ENCODE measurements around the gene SMIM24. TPM values are rescaled to one million over a fixed set of nuclear protein-coding genes. Genes with fewer than 3 reads are reported as not detected.

SMIM24 gene
- total and polyA plus RNA-seq, 7 experiments from 2014 or later = 0.82 to 1.8 TPM; not detected in 5

DNA sequence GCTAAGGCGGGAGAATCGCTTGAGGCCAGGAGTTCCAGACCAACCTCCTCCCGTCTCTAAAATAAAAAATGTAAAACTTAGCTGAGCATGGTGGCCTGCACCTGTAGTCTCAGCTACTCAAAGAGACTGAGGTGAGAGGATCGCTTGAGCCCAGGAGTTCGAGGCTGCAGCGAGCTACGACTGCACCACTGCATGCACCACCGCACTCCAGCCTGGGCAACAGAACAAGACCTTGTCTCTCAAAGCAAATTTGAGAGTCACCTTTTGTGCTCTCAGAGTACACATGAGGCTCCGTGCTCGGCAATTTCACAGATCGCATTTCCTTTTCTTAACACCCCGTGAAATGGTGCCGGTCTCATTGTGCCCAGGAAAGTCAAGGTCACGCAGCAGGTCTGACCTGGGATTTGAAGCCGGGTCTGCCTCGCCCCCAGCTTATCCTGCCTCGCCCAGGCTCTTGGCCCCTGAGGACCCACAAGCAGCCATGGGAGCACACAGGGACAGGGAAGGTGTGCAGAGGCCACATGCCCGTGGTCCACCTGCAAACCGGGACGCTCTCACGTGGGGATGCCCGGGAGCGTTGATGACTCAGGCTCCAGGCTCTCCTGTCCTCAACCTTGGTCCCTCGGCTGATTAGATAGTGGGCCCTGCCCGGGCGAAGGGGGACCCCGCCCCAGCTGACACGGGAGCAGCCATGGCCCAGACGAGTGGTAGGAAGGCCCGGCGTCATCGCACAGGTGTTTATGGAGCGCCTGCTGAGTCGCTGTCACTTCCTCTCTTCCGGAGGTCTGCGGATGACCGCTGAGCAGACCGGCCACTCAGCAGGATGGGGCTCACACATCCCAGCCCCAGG, 1.1 kb upstream of the SMIM24 start:
- Histone ChIP-seq H3K9me3 (ENCODE audit: control insufficient read depth in 2 of 3, low read length in 3 of 3) (no peaks in the 10 kb centered on the region), H3K27ac (ENCODE audit: low read depth, low read length) (no peak overlapping the region), H3K27me3 (ENCODE audit: control insufficient read depth in 2 of 2, insufficient read depth in 2 of 2, low read length in 2 of 2) (no peaks in the 10 kb centered on the region), H3K4me1 (ENCODE audit: control insufficient read depth in 2 of 2, insufficient read depth in 2 of 2, low read length in 2 of 2) (peaks cover 0 to 6% of the 10 kb centered on the region in 2 donors), H3K36me3 (ENCODE audit: control insufficient read depth in 2 of 3, insufficient read depth in 3 of 3, low read length in 3 of 3) (no peaks in the 10 kb centered on the region), H3K4me3 (ENCODE audit: low read length) (no peak overlapping the region)
- peaks cover 10 to 22% (median 15%) of the 10 kb centered on the region in 7 donors for H3K4me1 Mint-ChIP-seq
- H3K9me3 Mint-ChIP-seq = no peaks in the 10 kb centered on the region
- POLR2A ChIA-PET = no interaction called here
- intact Hi-C loops (cut with micrococcal nuclease) = no loop called here
- H3K4me3 Mint-ChIP-seq = no peak overlapping the region
- no peaks in the 10 kb centered on the region for H3K36me3 Mint-ChIP-seq
- no peak overlapping the region for H3K27ac Mint-ChIP-seq
- H3K27me3 Mint-ChIP-seq = peaks cover 0 to 6% (median 0%) of the 10 kb centered on the region in 5 donors
- peak in 1 of 9 donors; percentile 7 for DNase-seq
- CTCF ChIA-PET = no interaction called here
- no peak for ATAC-seq

DNA sequence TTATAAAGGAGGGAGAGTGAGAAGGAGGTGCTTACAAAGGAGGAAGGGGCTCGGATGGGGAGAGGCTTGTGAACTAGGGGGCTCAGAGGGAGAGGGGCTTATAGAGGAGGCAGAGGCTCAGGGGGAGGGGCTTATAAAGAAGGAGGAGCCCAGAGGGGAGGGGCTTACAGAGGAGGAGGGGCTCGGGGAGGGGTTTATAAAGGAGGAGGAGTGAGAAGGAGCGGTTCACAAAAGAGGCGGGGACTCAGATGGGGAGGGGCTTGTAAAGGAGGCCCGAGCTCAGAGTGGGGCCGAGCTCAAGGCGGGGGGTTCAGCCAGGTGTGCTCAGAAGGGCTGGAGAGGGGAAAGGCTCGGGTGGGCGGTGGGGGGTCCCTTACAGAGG, 500 bp downstream of the SMIM24 start:
- H3K4me1 ChIP-seq (ENCODE audit: control insufficient read depth in 2 of 2, insufficient read depth in 2 of 2, low read length in 2 of 2) = peaks cover 0 to 6% of the 10 kb centered on the region in 2 donors
- ChIA-PET CTCF (interaction anchor here (1.0 to 1.2 kb wide), 3 partner anchors 10 to 153 kb away, joined by 3 to 4 read pairs (median 3); no protein-coding TSS in a partner anchor), POLR2A (interaction anchor here (0.9 to 1.1 kb wide), 2 partner anchors 20 to 25 kb away, joined by 3 to 5 read pairs; partner anchors contain the start of gene DOHH)
- no peaks in the 10 kb centered on the region for H3K9me3 ChIP-seq (ENCODE audit: control insufficient read depth in 2 of 3, low read length in 3 of 3)
- no peak overlapping the region for H3K27ac Mint-ChIP-seq
- H3K4me3 ChIP-seq (ENCODE audit: low read length) = no peak overlapping the region
- peak; percentile 57 for ATAC-seq
- H3K4me3 Mint-ChIP-seq = peak overlapping the region in 3 of 10 donors; percentile 25 to 70 (median 68)
- H3K9me3 Mint-ChIP-seq = no peaks in the 10 kb centered on the region
- H3K27ac ChIP-seq (ENCODE audit: low read depth, low read length) = no peak overlapping the region
- peaks cover 10 to 19% (median 15%) of the 10 kb centered on the region in 7 donors for H3K4me1 Mint-ChIP-seq
- peaks cover 0 to 6% (median 0%) of the 10 kb centered on the region in 5 donors for H3K27me3 Mint-ChIP-seq
- H3K27me3 ChIP-seq (ENCODE audit: control insufficient read depth in 2 of 2, insufficient read depth in 2 of 2, low read length in 2 of 2) = no peaks in the 10 kb centered on the region
- peak in 8 of 9 donors; percentile 15 to 58 (median 34) for DNase-seq
- intact Hi-C loops (cut with micrococcal nuclease) = loop anchor here in 1 of 2 donors (1.0 kb wide), 1 partner anchor 205 kb away; no protein-coding TSS in a partner anchor
- H3K36me3 ChIP-seq (ENCODE audit: control insufficient read depth in 2 of 3, insufficient read depth in 3 of 3, low read length in 3 of 3) = no peaks in the 10 kb centered on the region
- H3K36me3 Mint-ChIP-seq = no peaks in the 10 kb centered on the region

DNA sequence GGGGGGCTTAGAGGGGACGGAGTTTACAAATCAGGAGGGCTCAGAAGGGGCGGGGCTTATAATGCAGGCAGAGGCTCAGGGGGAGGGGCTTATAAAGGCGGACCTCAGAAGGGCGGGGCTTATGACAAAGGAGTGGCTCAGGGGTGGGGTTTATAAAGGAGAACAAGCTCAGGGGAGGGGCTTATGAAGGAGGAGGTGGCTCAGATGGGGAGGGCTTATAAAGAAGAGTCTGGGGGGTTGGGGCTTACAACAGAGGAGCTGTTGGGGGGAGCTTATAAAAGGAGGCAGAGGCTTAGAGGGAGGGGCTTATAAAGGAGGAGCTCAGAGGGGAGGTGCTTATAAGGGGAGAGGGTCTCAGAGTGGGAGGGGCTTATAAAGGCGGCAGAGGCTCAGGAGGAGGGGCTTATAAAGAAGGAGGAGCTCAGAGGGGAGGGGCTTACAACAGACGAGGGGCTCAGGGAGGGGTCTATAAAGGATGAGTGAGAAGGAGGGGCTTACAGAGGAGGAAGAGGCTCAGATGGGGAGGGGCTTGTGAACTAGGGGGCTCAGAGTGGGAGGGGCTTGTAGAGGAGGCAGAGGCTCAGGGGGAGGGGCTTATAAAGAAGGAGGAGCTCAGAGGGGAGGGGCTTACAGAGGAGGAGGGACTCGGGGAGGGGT, 1.0 kb downstream of the SMIM24 start:
- no peak overlapping the region for H3K27ac Mint-ChIP-seq
- CTCF ChIA-PET = interaction anchor here (0.6 to 1.2 kb wide), 4 partner anchors 11 to 1929 kb away, joined by 3 to 4 read pairs (median 3); no protein-coding TSS in a partner anchor
- peaks cover 0 to 6% (median 0%) of the 10 kb centered on the region in 5 donors for H3K27me3 Mint-ChIP-seq
- H3K36me3 Mint-ChIP-seq = no peaks in the 10 kb centered on the region
- Histone ChIP-seq H3K4me3 (ENCODE audit: low read length) (no peak overlapping the region), H3K4me1 (ENCODE audit: control insufficient read depth in 2 of 2, insufficient read depth in 2 of 2, low read length in 2 of 2) (peaks cover 0 to 6% of the 10 kb centered on the region in 2 donors), H3K27me3 (ENCODE audit: control insufficient read depth in 2 of 2, insufficient read depth in 2 of 2, low read length in 2 of 2) (no peaks in the 10 kb centered on the region), H3K36me3 (ENCODE audit: control insufficient read depth in 2 of 3, insufficient read depth in 3 of 3, low read length in 3 of 3) (no peaks in the 10 kb centered on the region), H3K9me3 (ENCODE audit: control insufficient read depth in 2 of 3, low read length in 3 of 3) (no peaks in the 10 kb centered on the region), H3K27ac (ENCODE audit: low read depth, low read length) (no peak overlapping the region)
- no peaks in the 10 kb centered on the region for H3K9me3 Mint-ChIP-seq
- peaks cover 10 to 18% (median 15%) of the 10 kb centered on the region in 7 donors for H3K4me1 Mint-ChIP-seq
- peak overlapping the region in 7 of 10 donors; percentile 25 to 82 (median 70) for H3K4me3 Mint-ChIP-seq
- ATAC-seq = peak; percentile 85
- peak in 7 of 9 donors; percentile 22 to 67 (median 48) for DNase-seq
- intact Hi-C loops (cut with micrococcal nuclease) = loop anchor here in 1 of 2 donors (1.0 kb wide), 1 partner anchor 204 kb away; no protein-coding TSS in a partner anchor
- POLR2A ChIA-PET = interaction anchor here (0.6 to 1.1 kb wide), 3 partner anchors 21 to 38 kb away, joined by 3 to 5 read pairs (median 4); partner anchors contain the start of gene DOHH

DNA sequence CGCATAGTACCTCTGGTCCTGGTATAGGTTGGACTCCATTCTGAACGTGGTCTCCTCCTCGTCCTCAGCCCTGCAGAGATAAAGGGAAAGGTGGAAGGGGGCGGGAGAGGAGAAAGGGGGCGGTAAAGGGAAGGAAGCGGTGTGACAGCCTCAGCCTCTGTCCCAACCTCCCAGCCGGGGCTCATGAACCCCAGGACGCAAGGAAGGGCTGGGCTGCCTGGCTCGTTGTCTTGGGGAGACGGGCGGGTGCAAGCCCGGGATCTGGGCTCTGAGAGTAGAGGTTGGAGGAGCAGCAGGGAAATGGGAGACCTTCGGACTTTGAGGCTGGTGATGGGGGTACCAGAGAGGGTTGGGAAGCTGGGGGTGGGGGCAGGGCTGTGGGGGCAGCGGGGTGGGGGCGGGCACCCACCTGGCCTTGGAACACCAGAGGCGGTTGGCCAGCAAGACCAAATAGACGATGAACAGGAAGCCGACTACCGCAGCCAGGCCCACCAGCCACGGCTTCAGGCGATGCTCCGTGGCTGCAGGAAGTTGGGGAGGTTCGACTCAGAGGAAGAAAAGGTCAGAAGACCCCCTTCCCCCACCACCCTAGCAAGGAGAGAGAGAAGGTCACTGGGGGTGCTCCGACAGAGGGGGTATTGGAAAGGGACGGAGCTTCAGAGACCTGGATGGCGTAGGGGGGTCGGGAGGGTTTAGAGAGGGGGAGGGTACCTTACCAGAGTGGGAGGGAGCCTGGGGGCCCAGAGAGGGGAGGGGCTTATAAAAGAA, 1.7 kb downstream of the SMIM24 start:
- H3K36me3 ChIP-seq (ENCODE audit: control insufficient read depth in 2 of 3, insufficient read depth in 3 of 3, low read length in 3 of 3) = no peaks in the 10 kb centered on the region
- Mint-ChIP-seq H3K4me3 (peak overlapping the region in 9 of 10 donors; percentile 27 to 82 (median 70)), H3K27ac (peak overlapping the region in 6 of 9 donors; percentile 1 to 64 (median 58)), H3K4me1 (peaks cover 10 to 18% (median 15%) of the 10 kb centered on the region in 7 donors), H3K9me3 (no peaks in the 10 kb centered on the region), H3K27me3 (peaks cover 0 to 6% (median 0%) of the 10 kb centered on the region in 5 donors), H3K36me3 (no peaks in the 10 kb centered on the region)
- intact Hi-C loops (cut with micrococcal nuclease) = loop anchor here in 1 of 2 donors (1.0 kb wide), 1 partner anchor 203 kb away; no protein-coding TSS in a partner anchor
- H3K9me3 ChIP-seq (ENCODE audit: control insufficient read depth in 2 of 3, low read length in 3 of 3) = no peaks in the 10 kb centered on the region
- ChIA-PET POLR2A (interaction anchor here (0.6 to 1.1 kb wide), 3 partner anchors 22 to 37 kb away, joined by 3 to 5 read pairs (median 4); partner anchors contain the start of gene DOHH), CTCF (interaction anchor here (0.6 to 1.2 kb wide), 5 partner anchors 9 to 1928 kb away, joined by 3 to 4 read pairs (median 3); no protein-coding TSS in a partner anchor)
- no peak overlapping the region for H3K27ac ChIP-seq (ENCODE audit: low read depth, low read length)
- DNase-seq (peak in 2 of 9 donors; percentile 2 to 17), ATAC-seq (peak; percentile 7)
- peaks cover 0 to 6% of the 10 kb centered on the region in 2 donors for H3K4me1 ChIP-seq (ENCODE audit: control insufficient read depth in 2 of 2, insufficient read depth in 2 of 2, low read length in 2 of 2)
- no peak overlapping the region for H3K4me3 ChIP-seq (ENCODE audit: low read length)
- no peaks in the 10 kb centered on the region for H3K27me3 ChIP-seq (ENCODE audit: control insufficient read depth in 2 of 2, insufficient read depth in 2 of 2, low read length in 2 of 2)

DNA sequence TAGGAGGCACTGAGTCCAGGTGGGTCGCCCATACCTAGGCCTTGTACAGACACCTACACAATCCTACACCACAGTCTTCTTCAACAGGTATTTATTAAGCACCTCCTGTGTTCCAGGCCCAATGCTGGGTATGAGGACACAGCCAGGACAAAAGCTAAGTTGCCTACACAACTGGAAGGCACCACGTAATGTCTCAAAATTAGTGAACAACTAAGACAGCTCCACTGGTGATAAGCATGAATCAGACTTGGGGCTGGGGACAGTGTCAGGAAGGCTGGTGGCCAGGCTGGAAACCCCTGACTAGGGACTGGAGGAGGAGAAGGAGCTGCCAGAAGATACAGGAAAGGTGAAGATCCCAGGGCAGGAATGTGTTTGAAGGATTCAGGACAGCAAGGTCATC, 2.4 kb downstream of the SMIM24 start:
- H3K27me3 ChIP-seq (ENCODE audit: control insufficient read depth in 2 of 2, insufficient read depth in 2 of 2, low read length in 2 of 2) = no peaks in the 10 kb centered on the region
- H3K36me3 Mint-ChIP-seq = no peaks in the 10 kb centered on the region
- peaks cover 0 to 6% of the 10 kb centered on the region in 2 donors for H3K4me1 ChIP-seq (ENCODE audit: control insufficient read depth in 2 of 2, insufficient read depth in 2 of 2, low read length in 2 of 2)
- no peaks in the 10 kb centered on the region for H3K36me3 ChIP-seq (ENCODE audit: control insufficient read depth in 2 of 3, insufficient read depth in 3 of 3, low read length in 3 of 3)
- H3K27ac Mint-ChIP-seq = peak overlapping the region in 4 of 9 donors; percentile 1 to 82 (median 71)
- no peak overlapping the region for H3K4me3 ChIP-seq (ENCODE audit: low read length)
- ChIA-PET CTCF (interaction anchor here (0.9 kb wide), 1 partner anchor 10 kb away, joined by 3 read pairs; no protein-coding TSS in a partner anchor), POLR2A (no interaction called here)
- H3K27ac ChIP-seq (ENCODE audit: low read depth, low read length) = no peak overlapping the region
- intact Hi-C loops (cut with micrococcal nuclease) = no loop called here
- ATAC-seq (no peak), DNase-seq (peak in 1 of 9 donors; percentile 1)
- peaks cover 0 to 6% (median 0%) of the 10 kb centered on the region in 5 donors for H3K27me3 Mint-ChIP-seq
- H3K9me3 ChIP-seq (ENCODE audit: control insufficient read depth in 2 of 3, low read length in 3 of 3) = no peaks in the 10 kb centered on the region
- H3K4me1 Mint-ChIP-seq = peaks cover 10 to 18% (median 15%) of the 10 kb centered on the region in 7 donors
- H3K4me3 Mint-ChIP-seq = peak overlapping the region; percentile 21 to 82 (median 61)
- no peaks in the 10 kb centered on the region for H3K9me3 Mint-ChIP-seq

Data from naive thymus-derived CD4-positive, alpha-beta T cell (primary cell).